ENCODE data around the gene CC2D1A.
A peak's percentile ranks its signal among the peaks of the same experiment; 100 is the strongest.

Gene CC2D1A

GRCh38 chr19:13942023-13942684, 36.2 kb downstream of the CC2D1A start:
- no peak for DNase-seq

- DNase-seq, result no peak
Observed at GRCh38 chr19:13946414-13946813, 40.4 kb downstream of the CC2D1A start.

- no peak for DNase-seq
Observed at GRCh38 chr19:13951043-13951442, 45.0 kb downstream of the CC2D1A start.

- no peak for DNase-seq
Observed at GRCh38 chr19:13951799-13952153, 45.8 kb downstream of the CC2D1A start.

GRCh38 chr19:13952154-13952930, 46.3 kb downstream of the CC2D1A start, which contains the start of gene DCAF15:
TSS of gene DCAF15 (plus strand) at chr19:13952509. CDS start at chr19:13952513, 4 bp downstream.
- peak; percentile 99 for DNase-seq

GRCh38 chr19:13952931-13953531, 47.0 kb downstream of the CC2D1A start:
- DNase-seq, result no peak

GRCh38 chr19:13954185-13954584, 48.2 kb downstream of the CC2D1A start:
- no peak for DNase-seq

GRCh38 chr19:13955662-13956364, 49.8 kb downstream of the CC2D1A start:
- no peak for DNase-seq

GRCh38 chr19:13956365-13956744, 50.4 kb downstream of the CC2D1A start:
- DNase-seq, result no peak

GRCh38 chr19:13957051-13957450, 51.0 kb downstream of the CC2D1A start:
- no peak for DNase-seq

GRCh38 chr19:13958043-13958442, 52.0 kb downstream of the CC2D1A start:
- DNase-seq, result no peak

- no peak for DNase-seq
Observed at GRCh38 chr19:13959141-13959961, 53.4 kb downstream of the CC2D1A start.

GRCh38 chr19:13959962-13960862, 54.2 kb downstream of the CC2D1A start:
- DNase-seq, result no peak

GRCh38 chr19:13960863-13961784, 55.1 kb downstream of the CC2D1A start:
- DNase-seq, result no peak

- DNase-seq, result no peak
Observed at GRCh38 chr19:13961826-13962698, 56.1 kb downstream of the CC2D1A start.

- DNase-seq, result no peak
Observed at GRCh38 chr19:13962699-13963602, 57.0 kb downstream of the CC2D1A start.

GRCh38 chr19:13963603-13964105, 57.7 kb downstream of the CC2D1A start:
- DNase-seq, result no peak

GRCh38 chr19:13964776-13965175, 58.8 kb downstream of the CC2D1A start:
- DNase-seq, result no peak

Data from activated gamma-delta T cell treated with Interleukin-2 at 50 U/mL for 16 hours (primary cell).